Kidney (tissue), 22 donors: ENCODE results near the gene UTS2R. TPM values are rescaled to one million over a fixed set of nuclear protein-coding genes. Genes with fewer than 3 reads are reported as not detected.

Experiments
- DNase-seq, 5 donors: peaks; one replicate each; pipeline ENCODE4 v3.0.0-alpha.2; 2013 to 2020
- FAIRE-seq: peaks from 2 replicates; lab custom pipeline; 2012; peaks lifted over from hg19 to GRCh38; lab: Jason Lieb, UNC
- H3K27ac ChIP-seq, 2 donors: one replicate each; pipeline ENCODE4 v1.7.0; 2013; ENCODE audit warnings: low read depth in 2 of 2, low read length in 2 of 2, inconsistent platforms in 1 of 2
- H3K27me3 ChIP-seq: one replicate; pipeline ENCODE4 v1.7.1; 2013; ENCODE audit warnings: low read length, inconsistent platforms; ENCODE audit not compliant: control insufficient read depth, insufficient read depth
- H3K36me3 ChIP-seq, 3 donors: one replicate each; pipeline versions ENCODE4 v1.7.0 to v1.7.1; 2013; ENCODE audit warnings: low read length in 3 of 3, control low read depth in 1 of 3, inconsistent platforms in 1 of 3; ENCODE audit not compliant: insufficient read depth in 3 of 3, control insufficient read depth in 2 of 3
- H3K4me1 ChIP-seq, 3 donors: one replicate each; pipeline versions ENCODE4 v1.7.0 to v1.7.1; 2013; ENCODE audit warnings: low read length in 3 of 3, inconsistent platforms in 1 of 3, low read depth in 1 of 3; ENCODE audit not compliant: control insufficient read depth in 2 of 3, insufficient read depth in 2 of 3
- H3K4me3 ChIP-seq, 3 donors: one replicate each; pipeline versions ENCODE4 v1.7.0 to v1.8.1; 2013; ENCODE audit warnings: low read length in 3 of 3, control low read depth in 1 of 3, inconsistent platforms in 1 of 3
- H3K9ac ChIP-seq, 3 donors: one replicate each; pipeline versions ENCODE4 v1.7.0 to v1.7.1; 2013; ENCODE audit warnings: low read length in 3 of 3, control low read depth in 1 of 3, inconsistent platforms in 1 of 3
- H3K9me3 ChIP-seq, 3 donors: one replicate each; pipeline versions ENCODE4 v1.7.0 to v1.7.1; 2013; ENCODE audit warnings: low read length in 3 of 3, control low read depth in 1 of 3, inconsistent platforms in 1 of 3; ENCODE audit not compliant: control insufficient read depth in 2 of 3, insufficient read depth in 1 of 3
- intact Hi-C: fragments of 100-400 bp; cut with DNase I; formaldehyde crosslinking; loops from one replicate; pipeline ENCODE4 v1.11.1; 2022
- long read RNA-seq, 10 donors: library from polyadenylated mRNA in 1 of 10; unstranded in 1 of 10; transcript quantifications; one replicate each; pipeline ENCODE4 v2.0.0 and lab custom pipeline, GENCODE V29; 2021 to 2026
- polyA plus RNA-seq: library from polyadenylated mRNA; stranded (reverse); fragments of 350-450 nt; fragmentation: Illumina TruSeq; extraction: RNeasy Lipid Tissue Mini Kit (QIAGEN cat#74804); gene quantifications from one replicate; pipeline ENCODE4 v1.2.3, GENCODE V29; 2014; ENCODE audit warnings: low read depth, low replicate concordance; ENCODE audit not compliant: insufficient read depth
- total RNA-seq: library from RNA; stranded (reverse); fragmentation: NEBNext Ultra II Directional; extraction: Animal tissue kit (Norgen Biotek cat#: 25700); gene quantifications from one replicate; pipeline ENCODE4 v1.2.1, GENCODE V29; 2021
- TF ChIP-seq, protein P1 (sequence below): IDR thresholded peaks from 3 replicates; pipeline ENCODE4 v1.5.1; 2012; ENCODE audit warnings: mild to moderate bottlenecking, moderate library complexity, borderline replicate concordance; ENCODE audit not compliant: insufficient read depth; ENCODE audit errors: extremely low read depth
- donor health status: control.
- donor health status: control.
- donor health status: control.
- donor health status: control.
- donor health status: control.
- donor health status: DM: yes; HTN: yes; CAD: no.
- donor health status: Normal renal cell carcinoma (clear cell type).

The UTS2R gene
- not detected for total RNA-seq
- polyA plus RNA-seq: not detected
- long read RNA-seq, donor 1, partial matches to known transcripts: 0 of 1 reads
- long read RNA-seq, donor 1, other reads (novel, unspliced or antisense): 0 of 1 reads
- long read RNA-seq, donor 2: 0 reads
- long read RNA-seq, donor 3: 0 reads
- long read RNA-seq, donor 4: 0 reads
- long read RNA-seq, donor 5: 0 reads
- long read RNA-seq, donor 6: 0 reads
- long read RNA-seq, donor 7: 0 reads
- long read RNA-seq, donor 8: 0 reads
- long read RNA-seq, donor 9: 0 reads
- long read RNA-seq, donor 10, partial matches to known transcripts: 0 of 1 reads
- long read RNA-seq, donor 10, other reads (novel, unspliced or antisense): 0 of 1 reads

DNA sequence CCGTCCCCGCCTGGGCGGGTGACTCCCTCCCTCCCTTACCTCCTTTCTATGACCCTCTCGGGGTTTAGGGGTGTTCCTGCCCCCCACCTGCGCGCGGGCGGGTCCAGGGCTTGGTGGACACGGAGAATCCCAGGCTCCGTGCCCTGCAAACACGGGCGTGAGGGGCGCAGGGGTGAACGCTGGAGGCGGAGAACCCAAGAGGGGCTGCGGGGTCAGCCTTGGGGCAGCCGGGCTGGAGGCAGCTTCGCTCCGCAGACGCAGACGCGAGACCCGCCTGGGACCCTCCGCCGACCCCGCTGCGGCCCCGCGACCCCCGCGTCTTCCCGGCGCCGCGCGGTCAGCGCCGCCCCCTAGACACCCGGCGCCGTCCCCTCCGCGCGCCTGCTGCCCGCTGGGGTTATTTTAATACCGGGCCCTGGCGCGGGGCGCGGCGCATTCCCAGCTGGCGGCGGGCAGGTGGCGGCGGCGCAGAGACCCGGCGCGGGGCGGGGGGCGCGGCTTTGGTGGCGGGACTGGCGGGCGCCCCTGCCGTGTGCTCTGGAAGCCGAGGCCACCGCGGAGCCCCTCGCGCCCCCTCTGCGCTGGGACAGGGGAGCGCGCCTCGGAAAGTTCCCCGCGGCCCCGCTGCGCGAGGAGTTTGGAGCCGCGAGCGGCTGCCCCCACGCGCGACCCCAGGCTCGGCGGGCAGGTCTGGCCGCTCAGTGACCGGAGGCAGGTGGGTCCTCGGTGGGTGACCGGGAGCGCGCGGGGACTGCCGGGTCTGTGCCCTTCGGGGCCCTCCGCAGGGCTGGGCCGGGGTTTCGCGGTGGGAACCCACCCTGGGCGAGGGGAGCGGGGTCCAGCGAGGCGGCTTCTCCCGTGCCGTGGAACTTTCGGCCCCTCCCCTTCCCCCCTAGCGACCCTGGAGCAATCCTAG, at the start of gene UTS2R:
TSS of gene UTS2R (plus strand) at position 433 of the 916 bp plus-strand sequence. CDS start 2,560 bp downstream, outside the sequence.
- peak in 3 of 5 donors; percentile 42 to 73 (median 62) for DNase-seq
- H3K27me3 ChIP-seq: no peaks in the 10 kb centered on the region

DNA sequence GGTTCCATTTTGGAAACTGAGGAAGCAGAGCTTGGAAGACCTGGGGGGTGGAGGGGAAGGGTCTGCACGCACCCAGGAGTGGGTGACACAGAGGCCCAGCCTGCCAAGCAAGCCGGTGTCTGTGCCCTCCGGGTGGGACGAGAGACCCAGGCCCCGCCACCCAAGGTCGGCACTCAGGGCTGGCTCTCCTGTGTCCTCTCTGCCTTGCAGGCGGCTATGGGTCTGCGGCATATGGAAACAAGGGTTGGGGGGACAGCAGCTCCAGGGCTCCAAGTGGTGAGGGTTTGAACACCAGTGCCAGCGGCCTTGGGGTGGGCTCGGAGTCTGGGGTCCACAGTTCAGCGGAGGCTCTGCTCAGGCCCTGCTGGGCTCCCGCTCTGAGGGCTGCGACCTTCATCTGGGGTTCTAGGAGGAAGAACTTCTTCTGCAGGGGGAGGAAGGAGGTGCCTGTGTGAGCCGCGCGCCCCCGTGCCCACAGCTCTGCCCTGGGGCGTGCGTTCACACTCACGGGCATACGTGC, 49.6 kb upstream of the UTS2R start:
- H3K9ac ChIP-seq: no peak overlapping the region
- no peaks in the 10 kb centered on the region for H3K27me3 ChIP-seq
- no peak overlapping the region for H3K4me3 ChIP-seq
- H3K9me3 ChIP-seq: no peaks in the 10 kb centered on the region
- peak in 1 of 5 donors; percentile 61 for DNase-seq
- FAIRE-seq: no peak
- H3K4me1 ChIP-seq: no peaks in the 10 kb centered on the region
- no peak overlapping the region for H3K27ac ChIP-seq
- TF ChIP-seq, protein P1, sequence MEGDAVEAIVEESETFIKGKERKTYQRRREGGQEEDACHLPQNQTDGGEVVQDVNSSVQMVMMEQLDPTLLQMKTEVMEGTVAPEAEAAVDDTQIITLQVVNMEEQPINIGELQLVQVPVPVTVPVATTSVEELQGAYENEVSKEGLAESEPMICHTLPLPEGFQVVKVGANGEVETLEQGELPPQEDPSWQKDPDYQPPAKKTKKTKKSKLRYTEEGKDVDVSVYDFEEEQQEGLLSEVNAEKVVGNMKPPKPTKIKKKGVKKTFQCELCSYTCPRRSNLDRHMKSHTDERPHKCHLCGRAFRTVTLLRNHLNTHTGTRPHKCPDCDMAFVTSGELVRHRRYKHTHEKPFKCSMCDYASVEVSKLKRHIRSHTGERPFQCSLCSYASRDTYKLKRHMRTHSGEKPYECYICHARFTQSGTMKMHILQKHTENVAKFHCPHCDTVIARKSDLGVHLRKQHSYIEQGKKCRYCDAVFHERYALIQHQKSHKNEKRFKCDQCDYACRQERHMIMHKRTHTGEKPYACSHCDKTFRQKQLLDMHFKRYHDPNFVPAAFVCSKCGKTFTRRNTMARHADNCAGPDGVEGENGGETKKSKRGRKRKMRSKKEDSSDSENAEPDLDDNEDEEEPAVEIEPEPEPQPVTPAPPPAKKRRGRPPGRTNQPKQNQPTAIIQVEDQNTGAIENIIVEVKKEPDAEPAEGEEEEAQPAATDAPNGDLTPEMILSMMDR: no peak
- intact Hi-C loops: loop anchor here (10.0 kb wide), 2 partner anchors 87 to 117 kb away; no protein-coding TSS in a partner anchor
- H3K36me3 ChIP-seq: no peaks in the 10 kb centered on the region

More for the DNA sequence above, at the start of gene UTS2R:
- Histone ChIP-seq H3K27ac (no peak within 1 kb of the TSS), H3K9me3 (no peaks in the 10 kb centered on the region), H3K4me1 (peaks cover 0 to 6% (median 0%) of the 10 kb centered on the region in 3 donors), H3K4me3 (peak within 1 kb of the TSS in 2 of 3 donors; percentile 49 to 50), H3K9ac (no peak within 1 kb of the TSS), H3K36me3 (no peaks in the 10 kb centered on the region)
- FAIRE-seq: no peak
- TF ChIP-seq, protein P1: no peak
- intact Hi-C loops: no loop called here

DNA sequence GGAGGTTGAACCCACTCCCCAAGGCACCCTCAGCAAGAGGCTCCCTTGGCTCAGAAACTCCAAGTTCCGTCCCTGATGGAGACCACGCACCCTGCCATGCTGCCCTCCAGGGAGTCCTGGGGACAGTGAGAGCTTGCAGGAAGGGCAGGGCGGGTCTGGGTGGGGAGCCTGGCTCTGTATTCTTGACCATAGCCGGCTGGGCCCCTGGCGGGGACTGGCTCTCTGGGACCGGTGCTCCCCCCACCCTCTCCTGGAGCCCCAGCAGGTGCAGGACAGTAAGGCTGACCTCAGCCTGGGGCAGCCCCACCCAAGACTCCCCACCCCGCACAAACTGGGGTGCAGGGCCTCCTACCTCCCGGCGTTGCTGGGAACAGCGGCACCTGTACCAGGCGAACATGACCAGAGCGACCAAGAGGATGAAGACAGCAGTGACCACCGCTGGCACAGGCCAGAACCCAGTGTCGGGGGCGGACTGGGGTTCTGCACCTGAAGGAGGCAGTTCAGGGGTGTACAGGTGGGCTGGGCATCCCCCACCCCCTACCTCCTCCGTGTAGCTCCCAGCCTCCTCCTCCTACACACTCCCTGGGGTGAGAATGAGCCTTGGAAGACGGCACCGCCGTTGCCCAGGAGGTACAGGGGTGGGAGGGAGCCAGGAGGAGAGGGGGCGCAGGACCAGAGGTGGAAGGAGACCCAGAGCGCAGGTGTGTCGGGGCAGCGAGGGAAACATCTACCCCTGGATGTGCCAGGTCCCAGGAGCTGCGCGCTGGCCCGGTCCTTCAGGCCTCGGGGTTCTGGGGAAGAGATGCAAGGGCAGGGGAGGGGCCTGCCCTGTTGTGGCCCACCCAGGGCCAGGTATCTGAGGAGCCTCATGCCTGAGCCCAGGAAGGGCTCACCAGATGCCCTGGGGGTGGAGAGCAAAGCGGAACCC, 48.8 kb upstream of the UTS2R start:
- TF ChIP-seq, protein P1: no peak
- H3K36me3 ChIP-seq: no peaks in the 10 kb centered on the region
- no peaks in the 10 kb centered on the region for H3K4me1 ChIP-seq
- DNase-seq: peak in 1 of 5 donors; percentile 72
- H3K9ac ChIP-seq: no peak overlapping the region
- H3K9me3 ChIP-seq: no peaks in the 10 kb centered on the region
- intact Hi-C loops: loop anchor here (10.0 kb wide), 2 partner anchors 88 to 118 kb away; no protein-coding TSS in a partner anchor
- no peak for FAIRE-seq
- no peak overlapping the region for H3K4me3 ChIP-seq
- no peak overlapping the region for H3K27ac ChIP-seq
- peaks cover 2% of the 10 kb centered on the region for H3K27me3 ChIP-seq
